Small intestine (tissue), 7 donors: ENCODE measurements around the gene PREP. TPM values are rescaled to one million over a fixed set of nuclear protein-coding genes. Genes with fewer than 3 reads are reported as not detected.
A peak's percentile ranks its signal among the peaks of the same experiment; 100 is the strongest.

Experiments used
- DNase-seq, 2 donors: peaks; one replicate each; pipeline versions ENCODE4 v3.0.0 to v3.0.0-alpha.2; 2013
- FAIRE-seq: peaks from 2 replicates; lab custom pipeline; 2012; peaks lifted over from hg19 to GRCh38; lab: Jason Lieb, UNC
- H3K27ac ChIP-seq, 3 donors: one replicate each; pipeline ENCODE4 v1.5.1; 2013; ENCODE audit warnings: low read length in 2 of 3, mild to moderate bottlenecking in 2 of 3, control low read depth in 1 of 3, inconsistent platforms in 1 of 3, low read depth in 1 of 3, moderate library complexity in 1 of 3
- H3K27me3 ChIP-seq, 3 donors: one replicate each; pipeline ENCODE4 v1.6.1; 2013; ENCODE audit warnings: low read length in 3 of 3, inconsistent platforms in 1 of 3; ENCODE audit not compliant: control insufficient read depth in 3 of 3, insufficient read depth in 3 of 3
- H3K36me3 ChIP-seq, 3 donors: one replicate each; pipeline ENCODE4 v1.6.1; 2013; ENCODE audit warnings: low read length in 3 of 3, inconsistent platforms in 1 of 3, low read depth in 1 of 3, mild to moderate bottlenecking in 1 of 3, moderate library complexity in 1 of 3; ENCODE audit not compliant: control insufficient read depth in 3 of 3, insufficient read depth in 2 of 3
- H3K4me1 ChIP-seq, 3 donors: one replicate each; pipeline ENCODE4 v1.6.1; 2013; ENCODE audit warnings: low read length in 2 of 3, inconsistent platforms in 1 of 3, low read depth in 1 of 3, mild to moderate bottlenecking in 1 of 3, moderate library complexity in 1 of 3; ENCODE audit not compliant: control insufficient read depth in 3 of 3, insufficient read depth in 2 of 3
- H3K4me3 ChIP-seq, 3 donors: one replicate each; pipeline ENCODE4 v1.5.1; 2013; ENCODE audit warnings: low read length in 3 of 3, control low read depth in 1 of 3, inconsistent platforms in 1 of 3, low read depth in 1 of 3, mild to moderate bottlenecking in 1 of 3, moderate library complexity in 1 of 3
- H3K9me3 ChIP-seq, 2 donors: one replicate each; pipeline ENCODE4 v1.6.1; 2013; ENCODE audit warnings: low read depth in 1 of 2, low read length in 1 of 2; ENCODE audit not compliant: control insufficient read depth in 2 of 2, insufficient read depth in 1 of 2
- WGBS, 3 donors: extraction: QIAGEN DNeasy Blood & Tissue Kit; methylation state at CpG; one replicate each; pipeline ENCODE4 v1.1.7; 2013; 5-methylcytosine and 5-hydroxymethylcytosine counted together
- polyA plus RNA-seq, 4 donors: library from polyadenylated mRNA; stranded (reverse) in 3 of 4; unstranded in 1 of 4; fragments of 200-250 nt in 3 of 4; fragments of 120-200 nt in 1 of 4; gene quantifications; one replicate each; pipeline versions ENCODE4 v1.2.1 to v1.2.3, GENCODE V29; 2013
- donor health status: healthy with polysubstance abuse.
- donor health status: control.
- donor health status: control.
- donor health status: Bipolar disorder and iron deficiency.
- donor health status: healthy.

Gene PREP
- polyA plus RNA-seq, 4 donors = 26.5 to 48.8 (median 42.3) TPM

- Histone ChIP-seq H3K4me1 (peaks cover 0 to 30% (median 7%) of the 10 kb centered on the region in 3 donors), H3K36me3 (peaks cover 4 to 9% (median 6%) of the 10 kb centered on the region in 3 donors), H3K4me3 (no peak overlapping the region), H3K27ac (peak overlapping the region; percentile 60 to 91 (median 66)), H3K9me3 (no peaks in the 10 kb centered on the region), H3K27me3 (no peaks in the 10 kb centered on the region)
- WGBS, 3 donors = 15 to 68% (median 33%) methylated on average over 4 of the region's 4 CpGs
- peak; percentile 84 to 96 for DNase-seq
- peak; percentile 94 for FAIRE-seq
Observed at GRCh38 chr6:105372142-105372848, 30.6 kb downstream of the PREP start.

- peaks cover 3 to 15% (median 9%) of the 10 kb centered on the region in 3 donors for H3K36me3 ChIP-seq
- no peak overlapping the region for H3K4me3 ChIP-seq
- DNase-seq (no peak), FAIRE-seq (no peak)
- peak overlapping the region in 1 of 3 donors; percentile 13 for H3K27ac ChIP-seq
- peaks cover 0 to 30% (median 7%) of the 10 kb centered on the region in 3 donors for H3K4me1 ChIP-seq
- H3K27me3 ChIP-seq = no peaks in the 10 kb centered on the region
- H3K9me3 ChIP-seq = no peaks in the 10 kb centered on the region
- WGBS, 3 donors = 45 to 70% (median 52%) methylated on average over 1 of the region's 1 CpG
Observed at GRCh38 chr6:105370351-105370750, 32.5 kb downstream of the PREP start.

GRCh38 chr6:105369145-105369544 is 33.7 kb downstream of the PREP start:
- FAIRE-seq = no peak
- WGBS, 3 donors = 93 to 100% (median 100%) methylated on average over 1 of the region's 1 CpG
- peaks cover 0 to 25% (median 7%) of the 10 kb centered on the region in 3 donors for H3K36me3 ChIP-seq

DNA sequence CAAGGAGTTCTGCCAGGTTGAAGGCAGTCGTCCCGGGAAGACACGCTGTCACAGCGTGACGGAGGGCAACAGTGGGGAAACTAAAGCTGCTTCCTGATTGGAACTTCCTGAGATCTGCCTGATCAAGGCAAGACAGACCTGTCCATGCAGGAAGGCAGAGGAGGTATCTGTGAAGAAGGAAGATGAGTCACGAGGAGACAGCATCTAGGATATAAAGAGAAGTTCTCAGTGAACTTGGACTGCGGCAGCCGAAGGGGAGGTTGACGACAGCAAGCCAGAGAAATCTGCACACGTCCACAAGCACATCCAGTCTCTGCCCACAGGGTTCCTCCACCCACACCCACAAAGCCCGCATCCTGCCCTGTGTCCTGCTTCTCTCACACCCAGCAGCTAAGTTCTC is 38.6 kb downstream of the PREP start:
- no peak for FAIRE-seq

More at GRCh38 chr6:105369145-105369544, 33.7 kb downstream of the PREP start:
- Histone ChIP-seq H3K4me3 (no peak overlapping the region), H3K27ac (no peak overlapping the region), H3K27me3 (no peaks in the 10 kb centered on the region), H3K4me1 (peaks cover 0 to 22% (median 6%) of the 10 kb centered on the region in 3 donors), H3K9me3 (no peaks in the 10 kb centered on the region)
- DNase-seq = no peak

GRCh38 chr6:105363100-105363754 is 39.7 kb downstream of the PREP start:
- Histone ChIP-seq H3K9me3 (no peaks in the 10 kb centered on the region), H3K36me3 (peaks cover 0 to 43% (median 22%) of the 10 kb centered on the region in 3 donors), H3K4me3 (no peak overlapping the region), H3K27me3 (no peaks in the 10 kb centered on the region), H3K4me1 (no peaks in the 10 kb centered on the region), H3K27ac (no peak overlapping the region)
- FAIRE-seq (no peak), DNase-seq (no peak)
- WGBS, 3 donors = 8 to 53% (median 38%) methylated on average over 1 of the region's 1 CpG

More for the DNA sequence above, 38.6 kb downstream of the PREP start:
- Histone ChIP-seq H3K27ac (no peak overlapping the region), H3K27me3 (no peaks in the 10 kb centered on the region), H3K36me3 (peaks cover 0 to 38% (median 18%) of the 10 kb centered on the region in 3 donors), H3K9me3 (no peaks in the 10 kb centered on the region), H3K4me1 (no peaks in the 10 kb centered on the region), H3K4me3 (no peak overlapping the region)
- DNase-seq = no peak
- WGBS, 3 donors = 82 to 89% (median 85%) methylated on average over 11 of the region's 11 CpGs

DNA sequence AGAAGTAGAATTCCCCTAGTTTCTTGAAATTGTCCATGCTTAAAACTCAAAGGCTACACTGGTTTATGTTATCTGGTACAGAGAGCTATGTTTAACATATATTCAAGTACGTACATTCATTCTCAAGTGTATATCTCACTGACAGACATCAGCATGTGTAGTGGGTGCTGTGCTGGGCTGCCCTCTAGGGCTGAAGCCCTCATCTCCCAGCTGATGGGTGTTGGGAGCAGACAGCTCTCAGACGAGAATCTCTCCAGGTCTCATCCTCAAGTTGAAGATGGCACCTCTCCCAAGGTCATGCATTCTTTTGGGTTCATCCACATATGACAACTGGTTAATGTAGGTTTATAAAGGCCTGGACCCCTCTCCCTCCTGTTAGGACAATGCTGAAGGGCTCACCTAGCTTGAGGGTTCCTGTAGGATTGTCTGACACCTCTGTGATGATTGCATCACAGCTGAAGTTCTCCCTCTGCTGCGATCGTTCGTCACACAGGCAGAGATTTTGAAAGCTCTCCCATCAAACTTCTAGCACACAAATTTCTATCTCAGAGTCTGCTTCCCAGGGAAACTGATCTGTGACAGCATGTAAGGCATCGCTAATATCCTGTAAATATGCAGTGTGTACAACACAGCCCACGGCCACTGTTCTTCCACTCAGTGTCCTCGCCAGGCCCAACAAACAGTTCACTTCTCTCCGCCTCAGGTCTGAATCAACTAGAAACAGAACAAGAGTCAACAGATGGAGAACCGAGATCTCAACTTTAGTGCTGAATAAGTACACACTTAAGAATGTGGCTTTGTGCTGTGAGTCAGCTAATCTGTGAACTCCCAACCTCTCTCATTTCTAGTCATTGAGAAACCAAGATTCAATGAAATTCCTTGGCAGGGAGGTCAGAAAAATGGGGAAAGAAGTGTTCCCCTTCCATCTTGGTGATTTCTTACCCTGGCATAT is 43.2 kb downstream of the PREP start:
- DNase-seq (no peak), FAIRE-seq (no peak)
- H3K4me3 ChIP-seq = no peak overlapping the region
- peaks cover 0 to 7% of the 10 kb centered on the region in 2 donors for H3K9me3 ChIP-seq
- no peaks in the 10 kb centered on the region for H3K27me3 ChIP-seq
- H3K27ac ChIP-seq = no peak overlapping the region
- peaks cover 8 to 32% (median 16%) of the 10 kb centered on the region in 3 donors for H3K36me3 ChIP-seq
- H3K4me1 ChIP-seq = no peaks in the 10 kb centered on the region
- WGBS, 3 donors = 86 to 92% (median 86%) methylated on average over 10 of the region's 10 CpGs

GRCh38 chr6:105357165-105357564 is 45.7 kb downstream of the PREP start:
- WGBS, 3 donors = 78 to 93% (median 91%) methylated on average over 1 of the region's 1 CpG
- DNase-seq (no peak), FAIRE-seq (no peak)
- peaks cover 0 to 9% of the 10 kb centered on the region in 2 donors for H3K9me3 ChIP-seq
- no peaks in the 10 kb centered on the region for H3K27me3 ChIP-seq
- H3K4me1 ChIP-seq = no peaks in the 10 kb centered on the region
- H3K4me3 ChIP-seq = no peak overlapping the region
- peaks cover 11 to 23% (median 13%) of the 10 kb centered on the region in 3 donors for H3K36me3 ChIP-seq
- H3K27ac ChIP-seq = no peak overlapping the region
